GM06990 (cell line): ENCODE data around the gene GRM4.

Experiments
- DNase-seq: peaks from one replicate; pipeline ENCODE4 v3.0.0-alpha.2; 2011; ENCODE audit not compliant: insufficient read length; ENCODE audit errors: extremely low read depth
- H3K27me3 ChIP-seq: replicated peaks from 2 replicates; pipeline ENCODE4 v1.6.0; 2011; ENCODE audit warnings: low read length; ENCODE audit not compliant: control insufficient read depth, insufficient read depth
- H3K36me3 ChIP-seq: 2 replicates; pipeline ENCODE4 v1.5.1; 2011; ENCODE audit warnings: low read length; ENCODE audit not compliant: control insufficient read depth, insufficient read depth
- H3K4me3 ChIP-seq: replicated peaks from 2 replicates; pipeline ENCODE4 v1.5.1; 2011; ENCODE audit warnings: low read depth, mild to moderate bottlenecking, control low read depth, low read length
- TF ChIP-seq, protein P1 (sequence below): IDR thresholded peaks from 2 replicates; pipeline ENCODE4 v1.5.1; 2011; ENCODE audit warnings: low read length, control low read depth, mild to moderate bottlenecking, inconsistent platforms; ENCODE audit not compliant: insufficient read depth, poor library complexity, severe bottlenecking

The GRM4 gene

DNA sequence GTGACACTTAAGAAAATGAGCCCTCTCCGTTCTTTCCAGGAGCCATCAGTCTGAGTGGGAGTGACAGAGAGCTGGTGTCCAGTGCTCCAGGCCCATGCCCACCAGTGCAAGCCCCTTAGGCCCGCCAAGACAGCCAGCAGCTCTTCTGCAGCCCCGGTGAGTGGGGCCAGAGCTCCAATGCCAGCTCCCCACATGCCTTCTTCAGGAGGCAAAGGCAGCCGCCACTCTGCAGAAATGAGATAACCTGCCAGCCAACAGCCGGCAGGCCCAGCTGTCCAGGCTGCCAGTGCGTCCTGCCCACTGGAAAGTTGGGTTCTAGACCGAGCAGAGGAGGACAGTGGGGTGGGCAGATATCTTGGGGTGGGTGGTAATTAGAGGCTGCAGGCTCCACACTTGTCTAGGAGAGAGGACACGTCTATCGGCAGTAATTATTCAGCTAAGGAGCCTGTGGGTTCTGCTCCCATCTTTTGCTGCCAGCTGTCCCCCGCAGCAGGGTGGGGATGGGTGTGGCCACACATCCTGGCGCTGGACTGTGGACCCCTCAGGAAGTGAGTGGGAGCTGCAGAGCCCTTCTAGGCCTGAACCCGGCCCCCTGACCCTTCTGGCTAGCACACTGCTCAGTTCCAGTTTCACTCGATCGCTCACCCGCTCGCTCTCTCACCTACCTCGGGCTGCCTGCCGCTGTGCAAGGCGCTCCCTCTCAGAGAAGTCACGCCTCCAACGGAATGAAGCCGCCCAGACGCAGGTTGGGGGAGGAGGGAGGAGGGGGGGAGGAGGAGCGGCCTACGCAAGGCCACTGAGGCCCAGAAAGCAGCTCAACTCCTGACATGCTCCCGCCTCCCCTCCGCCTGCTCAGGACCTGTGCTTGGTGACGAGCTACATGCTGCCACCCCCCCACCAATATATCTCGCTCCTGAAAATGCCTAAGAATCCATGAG is 3.6 kb downstream of the GRM4 start:
- Histone ChIP-seq H3K4me3 (no peak overlapping the region), H3K36me3 (no peaks in the 10 kb centered on the region), H3K27me3 (peaks cover 3% of the 10 kb centered on the region)
- no peak for DNase-seq
- TF ChIP-seq, protein P1, sequence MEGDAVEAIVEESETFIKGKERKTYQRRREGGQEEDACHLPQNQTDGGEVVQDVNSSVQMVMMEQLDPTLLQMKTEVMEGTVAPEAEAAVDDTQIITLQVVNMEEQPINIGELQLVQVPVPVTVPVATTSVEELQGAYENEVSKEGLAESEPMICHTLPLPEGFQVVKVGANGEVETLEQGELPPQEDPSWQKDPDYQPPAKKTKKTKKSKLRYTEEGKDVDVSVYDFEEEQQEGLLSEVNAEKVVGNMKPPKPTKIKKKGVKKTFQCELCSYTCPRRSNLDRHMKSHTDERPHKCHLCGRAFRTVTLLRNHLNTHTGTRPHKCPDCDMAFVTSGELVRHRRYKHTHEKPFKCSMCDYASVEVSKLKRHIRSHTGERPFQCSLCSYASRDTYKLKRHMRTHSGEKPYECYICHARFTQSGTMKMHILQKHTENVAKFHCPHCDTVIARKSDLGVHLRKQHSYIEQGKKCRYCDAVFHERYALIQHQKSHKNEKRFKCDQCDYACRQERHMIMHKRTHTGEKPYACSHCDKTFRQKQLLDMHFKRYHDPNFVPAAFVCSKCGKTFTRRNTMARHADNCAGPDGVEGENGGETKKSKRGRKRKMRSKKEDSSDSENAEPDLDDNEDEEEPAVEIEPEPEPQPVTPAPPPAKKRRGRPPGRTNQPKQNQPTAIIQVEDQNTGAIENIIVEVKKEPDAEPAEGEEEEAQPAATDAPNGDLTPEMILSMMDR: no peak

DNA sequence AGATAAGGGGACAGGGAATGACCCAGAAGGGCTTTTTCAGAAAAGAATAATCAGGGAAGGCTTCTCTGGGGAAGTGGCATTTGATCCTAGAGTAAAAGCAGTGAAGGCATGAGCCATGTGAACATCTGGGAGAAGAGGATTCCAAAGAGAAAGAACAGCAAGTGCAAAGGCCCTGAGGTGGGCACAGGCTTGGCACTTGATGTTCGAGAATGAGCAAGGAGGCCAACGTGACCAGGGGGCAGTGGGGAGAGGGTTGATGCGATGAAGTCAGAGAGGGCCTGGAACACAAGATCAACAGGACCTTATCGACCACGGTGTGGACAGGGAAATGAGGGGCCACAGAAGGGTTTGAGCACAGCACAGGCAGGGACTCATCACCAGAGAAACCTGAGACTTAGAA is 5.8 kb downstream of the GRM4 start:
- no peak overlapping the region for H3K4me3 ChIP-seq
- no peak for DNase-seq
- TF ChIP-seq, protein P1: no peak
- no peaks in the 10 kb centered on the region for H3K36me3 ChIP-seq
- peaks cover 3% of the 10 kb centered on the region for H3K27me3 ChIP-seq

DNA sequence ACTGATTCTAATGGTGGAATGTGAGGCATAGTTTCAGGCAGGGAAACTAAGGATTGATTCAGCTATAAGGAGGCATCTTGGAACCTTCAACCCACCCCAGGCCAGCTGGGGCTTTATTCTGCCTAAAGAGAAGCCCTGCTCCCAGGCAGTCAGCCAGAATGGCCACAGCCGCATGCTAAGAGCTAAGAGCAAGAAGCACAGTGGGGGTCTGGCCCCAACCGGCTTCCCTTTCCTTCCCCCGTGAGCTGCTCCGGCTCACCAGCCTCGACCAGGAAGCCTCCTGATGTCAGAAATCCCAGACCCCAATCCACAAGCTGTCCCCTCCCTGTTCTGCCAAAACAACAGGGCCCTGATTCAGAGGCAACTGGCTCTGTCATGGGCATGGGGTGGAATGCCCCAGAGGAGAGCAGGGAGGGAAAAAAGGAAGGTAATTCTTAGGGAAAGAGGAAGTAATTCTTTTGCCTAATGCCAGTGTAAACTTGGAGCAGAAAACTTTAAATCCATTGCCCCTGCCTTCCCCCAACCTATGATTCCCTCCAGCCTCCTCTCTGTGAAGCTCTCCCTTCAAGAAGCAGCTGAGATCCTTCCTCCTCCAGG is 6.9 kb downstream of the GRM4 start:
- Histone ChIP-seq H3K27me3 (peaks cover 3% of the 10 kb centered on the region), H3K4me3 (no peak overlapping the region), H3K36me3 (no peaks in the 10 kb centered on the region)
- TF ChIP-seq, protein P1: no peak
- DNase-seq: no peak

DNA sequence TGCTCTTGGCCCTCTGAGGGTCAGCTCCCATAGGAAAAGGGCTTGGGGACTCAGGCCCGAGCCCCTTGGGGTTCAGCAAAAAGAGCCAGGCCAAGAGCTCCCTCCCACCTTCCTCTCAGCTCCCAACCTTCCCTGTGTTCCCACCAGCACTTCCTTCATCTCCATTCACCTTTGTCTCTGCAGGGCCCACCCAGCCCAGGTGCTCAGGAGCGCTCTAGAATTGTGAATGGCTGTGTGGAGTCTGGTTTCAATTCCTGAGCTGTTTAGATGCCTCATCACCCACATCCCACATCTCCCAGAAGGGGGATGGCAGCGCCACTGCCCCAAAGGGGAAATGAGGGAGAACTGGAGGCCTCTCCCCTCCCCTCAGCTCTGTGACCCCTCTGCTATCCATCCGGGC is 7.7 kb downstream of the GRM4 start:
- H3K4me3 ChIP-seq: no peak overlapping the region
- H3K36me3 ChIP-seq: no peaks in the 10 kb centered on the region
- no peak for DNase-seq
- no peaks in the 10 kb centered on the region; the same call in none of the 2 replicates for H3K27me3 ChIP-seq
- TF ChIP-seq, protein P1: no peak

DNA sequence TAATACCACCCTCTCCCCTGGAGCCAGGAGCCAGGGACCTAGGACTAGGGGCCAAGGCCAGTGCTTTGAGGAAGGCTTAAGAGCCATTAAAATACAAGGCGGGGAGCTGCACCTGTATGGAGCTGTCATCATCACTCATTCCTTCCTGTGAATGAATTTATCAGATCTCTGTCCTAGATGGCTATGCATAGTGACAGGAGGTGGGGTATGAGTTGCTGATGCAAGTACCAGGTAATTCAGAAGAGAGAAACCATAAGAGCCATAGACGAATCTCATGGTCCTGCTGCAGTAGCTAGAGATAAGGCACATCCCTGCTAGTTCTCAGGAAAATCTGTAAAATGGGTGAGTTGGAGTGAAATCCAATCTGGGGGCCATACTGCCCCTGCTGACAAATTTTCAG is 10.3 kb downstream of the GRM4 start:
- Histone ChIP-seq H3K4me3 (no peak overlapping the region), H3K27me3 (no peaks in the 10 kb centered on the region; the same call in 1 of the 2 replicates), H3K36me3 (no peaks in the 10 kb centered on the region)
- DNase-seq: no peak
- TF ChIP-seq, protein P1: no peak
